Glutamatergic neuron (in vitro differentiated cells): ENCODE data around the gene NOP53. TPM values are rescaled to one million over a fixed set of nuclear protein-coding genes. Genes with fewer than 3 reads are reported as not detected.
"Not testable (repeated sequence)": the region's sequence is repeated elsewhere in the genome, so short reads cannot be mapped to it uniquely, and the experiment has no call there.

Source experiments
- DNase-seq: peaks from one replicate; pipeline ENCODE4 v3.0.0; 2022
- H3K27ac Mint-ChIP-seq: one replicate; pipeline ENCODE4 v1.8.0; 2020; ENCODE audit warnings: mild to moderate bottlenecking, mixed read lengths, inconsistent platforms; ENCODE audit not compliant: unreplicated experiment
- H3K27me3 Mint-ChIP-seq: one replicate; pipeline ENCODE4 v1.8.0; 2020; ENCODE audit warnings: mild to moderate bottlenecking, moderate library complexity, mixed read lengths, inconsistent platforms; ENCODE audit not compliant: unreplicated experiment
- H3K36me3 Mint-ChIP-seq: one replicate; pipeline ENCODE4 v1.8.0; 2020; ENCODE audit warnings: mild to moderate bottlenecking, mixed read lengths, inconsistent platforms; ENCODE audit not compliant: unreplicated experiment
- H3K4me1 Mint-ChIP-seq: one replicate; pipeline ENCODE4 v1.8.0; 2020; ENCODE audit warnings: mild to moderate bottlenecking, low read depth, mixed read lengths, inconsistent platforms; ENCODE audit not compliant: unreplicated experiment
- H3K4me3 Mint-ChIP-seq: one replicate; pipeline ENCODE4 v1.8.0; 2020; ENCODE audit warnings: mild to moderate bottlenecking, mixed read lengths, inconsistent platforms; ENCODE audit not compliant: unreplicated experiment
- H3K9me3 Mint-ChIP-seq: one replicate; pipeline ENCODE4 v1.8.0; 2020; ENCODE audit warnings: mild to moderate bottlenecking, moderate library complexity, mixed read lengths, inconsistent platforms; ENCODE audit not compliant: unreplicated experiment
- total RNA-seq: library from RNA; stranded (reverse); fragmentation: NEBNext Ultra II Directional; extraction: Animal tissue kit (Norgen Biotek cat#: 25700); gene quantifications from one replicate; pipeline ENCODE4 v1.2.1, GENCODE V29; 2021; ENCODE audit not compliant: unreplicated experiment
- TF ChIP-seq, protein P1 (sequence below): fragments of 200-600 bp; sonication (generic); IDR thresholded peaks from one replicate; pipeline ENCODE4 v1.5.0; 2021; ENCODE audit not compliant: partially characterized antibody, unreplicated experiment

The NOP53 gene
- total RNA-seq, 1 donor from 2014 or later, result 163 TPM

GRCh38 chr19:47781590-47782262 lies 36.4 kb downstream of the NOP53 start:
- H3K9me3 Mint-ChIP-seq, result peaks cover 9% of the 10 kb centered on the region
- DNase-seq, result no peak
- TF ChIP-seq, protein P1, sequence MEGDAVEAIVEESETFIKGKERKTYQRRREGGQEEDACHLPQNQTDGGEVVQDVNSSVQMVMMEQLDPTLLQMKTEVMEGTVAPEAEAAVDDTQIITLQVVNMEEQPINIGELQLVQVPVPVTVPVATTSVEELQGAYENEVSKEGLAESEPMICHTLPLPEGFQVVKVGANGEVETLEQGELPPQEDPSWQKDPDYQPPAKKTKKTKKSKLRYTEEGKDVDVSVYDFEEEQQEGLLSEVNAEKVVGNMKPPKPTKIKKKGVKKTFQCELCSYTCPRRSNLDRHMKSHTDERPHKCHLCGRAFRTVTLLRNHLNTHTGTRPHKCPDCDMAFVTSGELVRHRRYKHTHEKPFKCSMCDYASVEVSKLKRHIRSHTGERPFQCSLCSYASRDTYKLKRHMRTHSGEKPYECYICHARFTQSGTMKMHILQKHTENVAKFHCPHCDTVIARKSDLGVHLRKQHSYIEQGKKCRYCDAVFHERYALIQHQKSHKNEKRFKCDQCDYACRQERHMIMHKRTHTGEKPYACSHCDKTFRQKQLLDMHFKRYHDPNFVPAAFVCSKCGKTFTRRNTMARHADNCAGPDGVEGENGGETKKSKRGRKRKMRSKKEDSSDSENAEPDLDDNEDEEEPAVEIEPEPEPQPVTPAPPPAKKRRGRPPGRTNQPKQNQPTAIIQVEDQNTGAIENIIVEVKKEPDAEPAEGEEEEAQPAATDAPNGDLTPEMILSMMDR, result no peak
- peak overlapping the region; percentile 57 for H3K27ac Mint-ChIP-seq
- H3K4me1 Mint-ChIP-seq, result peaks cover 10% of the 10 kb centered on the region
- H3K36me3 Mint-ChIP-seq, result peaks cover 5% of the 10 kb centered on the region
- peak overlapping the region; percentile 65 for H3K4me3 Mint-ChIP-seq
- H3K27me3 Mint-ChIP-seq, result peaks cover 8% of the 10 kb centered on the region

DNA sequence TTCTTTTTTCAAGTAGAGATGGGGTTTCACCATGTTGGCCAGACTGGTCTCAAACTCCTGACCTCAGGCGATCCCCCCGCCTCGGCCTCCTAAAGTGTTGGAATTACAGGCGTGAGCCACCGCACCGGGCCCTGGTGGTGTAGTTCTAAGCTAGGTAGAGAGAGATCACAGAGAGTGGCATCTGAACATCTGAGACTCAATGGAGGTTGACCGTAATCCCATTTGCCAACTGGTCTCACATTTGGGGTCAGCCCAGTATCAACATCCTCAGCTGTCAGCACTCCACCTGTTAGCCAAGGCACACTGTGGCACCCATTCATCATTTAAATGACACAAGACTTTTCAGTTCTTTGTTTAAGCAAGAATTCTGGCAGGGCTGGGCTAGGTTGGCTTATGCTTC lies 41.2 kb downstream of the NOP53 start:
- peaks cover 5% of the 10 kb centered on the region for H3K36me3 Mint-ChIP-seq

DNA sequence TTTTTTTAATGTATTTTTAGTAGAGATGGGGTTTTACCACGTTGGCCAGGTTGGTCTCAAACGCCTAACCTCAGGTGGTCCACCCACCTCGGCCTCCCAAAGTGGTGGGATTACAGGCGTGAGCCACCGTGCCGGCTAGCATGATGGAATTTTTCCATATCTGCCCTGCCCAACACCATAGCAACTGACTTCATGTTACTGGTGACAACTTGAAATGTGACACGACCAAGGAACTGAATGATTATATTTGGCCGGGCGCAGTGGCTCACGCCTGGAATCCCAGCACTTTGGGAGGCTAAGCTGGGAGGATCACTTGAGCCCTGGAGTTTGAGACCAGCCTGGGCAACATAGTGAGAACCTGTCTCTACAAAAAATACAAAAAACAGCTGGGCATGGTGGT lies 42.0 kb downstream of the NOP53 start:
- not testable (repeated sequence) for H3K4me3 Mint-ChIP-seq, H3K4me1 Mint-ChIP-seq, H3K27ac Mint-ChIP-seq, H3K27me3 Mint-ChIP-seq, DNase-seq, H3K36me3 Mint-ChIP-seq, H3K9me3 Mint-ChIP-seq

More for the DNA sequence above, 41.2 kb downstream of the NOP53 start:
- DNase-seq, result no peak
- Mint-ChIP-seq H3K4me3 (no peak overlapping the region), H3K27ac (peak overlapping the region; percentile 12), H3K4me1 (peaks cover 3% of the 10 kb centered on the region), H3K27me3 (peaks cover 7% of the 10 kb centered on the region), H3K9me3 (peaks cover 5% of the 10 kb centered on the region)
- TF ChIP-seq, protein P1, result no peak

DNA sequence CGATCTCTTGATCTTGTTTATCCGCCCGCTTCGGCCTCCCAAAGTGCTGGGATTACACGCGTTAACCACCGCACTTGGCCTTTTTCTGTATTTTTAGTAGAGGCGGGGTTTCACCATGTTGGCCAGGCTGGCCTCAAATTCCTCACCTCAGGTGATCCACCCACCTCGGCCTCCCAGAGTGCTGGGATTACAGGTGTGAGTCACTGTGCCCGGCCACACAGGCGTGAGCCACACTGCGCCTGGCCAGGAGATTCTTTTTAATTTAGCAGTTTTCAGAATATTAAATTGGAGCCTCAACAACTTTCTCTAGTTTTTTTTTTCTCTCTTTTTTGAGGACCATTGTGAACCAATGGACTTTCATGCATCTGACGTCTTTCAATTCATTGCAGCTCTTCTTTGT lies 44.5 kb downstream of the NOP53 start:
- H3K4me1 Mint-ChIP-seq, H3K9me3 Mint-ChIP-seq, H3K36me3 Mint-ChIP-seq, H3K27me3 Mint-ChIP-seq, H3K4me3 Mint-ChIP-seq, H3K27ac Mint-ChIP-seq, DNase-seq: not testable (repeated sequence)

DNA sequence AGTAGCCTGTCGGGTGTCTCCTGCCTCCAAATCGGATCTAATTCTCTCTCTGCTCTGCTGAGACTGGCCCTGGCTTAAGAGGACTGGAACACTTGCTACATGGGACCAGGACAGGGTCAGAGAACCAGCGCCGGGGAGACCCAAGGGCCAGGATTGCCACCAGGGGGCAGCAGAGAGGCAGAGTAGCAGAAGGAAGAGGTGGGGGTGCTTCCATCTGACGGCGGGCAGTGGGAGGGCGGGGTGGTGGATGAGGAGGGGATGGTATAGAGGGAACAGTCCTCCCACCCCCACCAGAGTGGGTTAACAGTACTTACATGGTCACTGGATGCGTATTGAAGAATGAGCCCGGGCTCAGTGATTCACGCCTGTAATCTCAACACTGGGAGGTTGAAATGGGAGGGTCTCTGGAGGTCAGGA lies 45.1 kb downstream of the NOP53 start:
- Mint-ChIP-seq H3K4me1 (no peaks in the 10 kb centered on the region), H3K4me3 (no peak overlapping the region), H3K9me3 (no peaks in the 10 kb centered on the region), H3K36me3 (no peaks in the 10 kb centered on the region), H3K27me3 (peaks cover 3% of the 10 kb centered on the region), H3K27ac (no peak overlapping the region)
- peak; percentile 96 for DNase-seq
- TF ChIP-seq, protein P1, result peak; percentile 84

DNA sequence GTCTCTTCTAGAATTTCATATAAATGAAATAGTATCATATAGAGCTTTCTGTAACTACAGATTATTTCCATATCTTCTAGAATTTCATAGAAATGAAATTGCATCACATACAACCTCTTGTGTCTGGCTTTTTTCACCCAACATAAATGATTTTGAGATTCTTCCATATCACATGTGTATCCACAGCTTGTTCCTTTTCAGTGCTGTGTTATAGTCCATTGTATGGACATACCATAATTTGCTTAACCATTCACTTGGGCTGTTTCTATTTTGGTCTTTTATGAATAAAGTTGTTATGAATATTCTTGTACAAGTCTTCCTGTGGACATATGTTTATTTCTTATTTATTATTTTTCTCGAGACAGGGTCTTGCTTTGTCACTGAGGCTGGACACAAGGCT lies 47.3 kb downstream of the NOP53 start:
- no peaks in the 10 kb centered on the region for H3K36me3 Mint-ChIP-seq
- H3K4me1 Mint-ChIP-seq, result no peaks in the 10 kb centered on the region
- DNase-seq, result no peak
- TF ChIP-seq, protein P1, result no peak
- no peak overlapping the region for H3K27ac Mint-ChIP-seq
- H3K27me3 Mint-ChIP-seq, result peaks cover 4% of the 10 kb centered on the region
- no peak overlapping the region for H3K4me3 Mint-ChIP-seq
- H3K9me3 Mint-ChIP-seq, result peaks cover 2% of the 10 kb centered on the region
